ENCODE results near the gene PUM2. TPM values are rescaled to one million over a fixed set of nuclear protein-coding genes. Genes with fewer than 3 reads are reported as not detected.

PUM2 gene
- polyA plus RNA-seq, 1 of the 3 experiments (the other 2 are of a cell fraction), result 19.7 TPM

DNA sequence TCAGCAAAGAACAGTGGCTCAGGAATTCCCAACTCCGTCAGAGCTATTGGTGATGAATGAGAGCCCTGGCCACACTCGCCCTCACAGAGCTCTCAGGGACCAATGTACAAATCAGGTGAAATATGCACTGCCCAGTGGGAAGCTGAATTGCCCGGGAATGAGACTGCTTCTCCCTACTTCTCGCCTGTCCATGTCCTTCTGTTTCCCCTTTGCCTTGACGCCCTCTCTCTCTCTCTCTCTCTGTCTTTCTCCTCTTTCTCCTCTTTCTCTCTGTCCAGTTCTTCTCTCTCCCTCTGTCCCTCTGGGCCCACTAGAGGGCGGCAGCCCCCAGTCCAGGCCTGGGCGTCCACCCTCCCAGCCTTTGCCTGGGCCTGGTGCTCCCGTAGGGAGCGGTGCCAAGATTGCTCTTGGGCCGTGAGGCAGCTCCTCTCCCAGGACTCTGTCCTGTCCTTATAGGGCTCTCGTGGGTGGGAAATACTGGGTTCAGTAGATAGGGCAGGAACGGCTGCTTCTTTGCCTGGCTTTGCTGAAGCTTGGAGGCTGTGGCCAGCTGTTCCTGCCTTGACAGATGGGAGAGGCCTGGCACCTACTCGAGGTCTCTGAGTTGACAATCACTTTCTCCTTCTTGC is 28.4 kb upstream of the PUM2 start:
- DNase-seq, result peak; percentile 93
- POLR2A ChIA-PET, result interaction anchor here (0.6 to 5.2 kb wide), 5 partner anchors 28 to 69 kb away, joined by 3 to 35 read pairs (median 3); partner anchors contain the start of gene RHOB
- no peak overlapping the region for H3K4me2 ChIP-seq

More for the DNA sequence above, 28.4 kb upstream of the PUM2 start:
- CTCF ChIA-PET, result interaction anchor here (0.6 to 16.2 kb wide), 66 partner anchors 9 to 584 kb away, joined by 3 to 176 read pairs (median 5); partner anchors contain the start of genes HS1BP3, RHOB and SDC1
- H3K27me3 ChIP-seq (ENCODE audit: insufficient read depth), result no peaks in the 10 kb centered on the region; the same call in 1 of the 2 replicates
- H3F3A ChIP-seq (replicated peaks; ENCODE audit: insufficient read depth), result no peaks in the 10 kb centered on the region
- no peaks in the 10 kb centered on the region for H3K79me2 ChIP-seq (ENCODE audit: insufficient read depth)
- H2AFZ ChIP-seq (ENCODE audit: low read depth), result peak overlapping the region; percentile 29; the same call in 1 of the 2 replicates
- H3K4me1 ChIP-seq (ENCODE audit: control insufficient read depth in 1 of 2, insufficient read depth in 2 of 2, low read depth in 1 of 2, low read length in 1 of 2), result peaks cover 0 to 16% of the 10 kb centered on the region in 2 experiments; a peak in 1 of 4 replicates
- H3K36me3 ChIP-seq (replicated peaks in 1 of 2; ENCODE audit: control insufficient read depth in 1 of 2, insufficient read depth in 2 of 2, low read length in 1 of 2), result no peaks in the 10 kb centered on the region
- no peaks in the 10 kb centered on the region for H3K9me3 ChIP-seq
- no peaks in the 10 kb centered on the region for H4K20me1 ChIP-seq (ENCODE audit: insufficient read depth)
- H3K9me2 ChIP-seq, result no peaks in the 10 kb centered on the region
- H3K9ac ChIP-seq, result no peak overlapping the region
- no peak for TF ChIP-seq GATA2 (CRISPR knock-in tag; IDR thresholded peaks at IDR 0.05)
- TF ChIP-seq TCF12 (IDR thresholded peaks at IDR 0.05), result peak; percentile 25; the same call in 1 of the 2 replicates
- TF ChIP-seq ELF1 (IDR thresholded peaks at IDR 0.05), result no peak
- no peak for TF ChIP-seq TAF1 (IDR thresholded peaks at IDR 0.05; ENCODE audit: borderline replicate concordance, low read depth, low read length)
- TF ChIP-seq MXI1 (IDR thresholded peaks at IDR 0.05; ENCODE audit: low read depth, low read length), result peak; percentile 60; the same call in 1 of the 2 replicates
- TF ChIP-seq SMC3 (IDR thresholded peaks at IDR 0.05; ENCODE audit: low read depth, low read length), result peak; percentile 86
- TF ChIP-seq RXRA (IDR thresholded peaks at IDR 0.05; ENCODE audit: borderline replicate concordance, low read depth), result no peak
- TF ChIP-seq NFIC (IDR thresholded peaks at IDR 0.05; ENCODE audit: borderline replicate concordance), result peak; percentile 87
- TF ChIP-seq, protein P1, sequence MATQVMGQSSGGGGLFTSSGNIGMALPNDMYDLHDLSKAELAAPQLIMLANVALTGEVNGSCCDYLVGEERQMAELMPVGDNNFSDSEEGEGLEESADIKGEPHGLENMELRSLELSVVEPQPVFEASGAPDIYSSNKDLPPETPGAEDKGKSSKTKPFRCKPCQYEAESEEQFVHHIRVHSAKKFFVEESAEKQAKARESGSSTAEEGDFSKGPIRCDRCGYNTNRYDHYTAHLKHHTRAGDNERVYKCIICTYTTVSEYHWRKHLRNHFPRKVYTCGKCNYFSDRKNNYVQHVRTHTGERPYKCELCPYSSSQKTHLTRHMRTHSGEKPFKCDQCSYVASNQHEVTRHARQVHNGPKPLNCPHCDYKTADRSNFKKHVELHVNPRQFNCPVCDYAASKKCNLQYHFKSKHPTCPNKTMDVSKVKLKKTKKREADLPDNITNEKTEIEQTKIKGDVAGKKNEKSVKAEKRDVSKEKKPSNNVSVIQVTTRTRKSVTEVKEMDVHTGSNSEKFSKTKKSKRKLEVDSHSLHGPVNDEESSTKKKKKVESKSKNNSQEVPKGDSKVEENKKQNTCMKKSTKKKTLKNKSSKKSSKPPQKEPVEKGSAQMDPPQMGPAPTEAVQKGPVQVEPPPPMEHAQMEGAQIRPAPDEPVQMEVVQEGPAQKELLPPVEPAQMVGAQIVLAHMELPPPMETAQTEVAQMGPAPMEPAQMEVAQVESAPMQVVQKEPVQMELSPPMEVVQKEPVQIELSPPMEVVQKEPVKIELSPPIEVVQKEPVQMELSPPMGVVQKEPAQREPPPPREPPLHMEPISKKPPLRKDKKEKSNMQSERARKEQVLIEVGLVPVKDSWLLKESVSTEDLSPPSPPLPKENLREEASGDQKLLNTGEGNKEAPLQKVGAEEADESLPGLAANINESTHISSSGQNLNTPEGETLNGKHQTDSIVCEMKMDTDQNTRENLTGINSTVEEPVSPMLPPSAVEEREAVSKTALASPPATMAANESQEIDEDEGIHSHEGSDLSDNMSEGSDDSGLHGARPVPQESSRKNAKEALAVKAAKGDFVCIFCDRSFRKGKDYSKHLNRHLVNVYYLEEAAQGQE (IDR thresholded peaks at IDR 0.05; ENCODE audit: low read depth, low read length), result 0 out of 2 replicates have a peak, but pooled peaks have one; percentile 33
- TF ChIP-seq, protein P2, sequence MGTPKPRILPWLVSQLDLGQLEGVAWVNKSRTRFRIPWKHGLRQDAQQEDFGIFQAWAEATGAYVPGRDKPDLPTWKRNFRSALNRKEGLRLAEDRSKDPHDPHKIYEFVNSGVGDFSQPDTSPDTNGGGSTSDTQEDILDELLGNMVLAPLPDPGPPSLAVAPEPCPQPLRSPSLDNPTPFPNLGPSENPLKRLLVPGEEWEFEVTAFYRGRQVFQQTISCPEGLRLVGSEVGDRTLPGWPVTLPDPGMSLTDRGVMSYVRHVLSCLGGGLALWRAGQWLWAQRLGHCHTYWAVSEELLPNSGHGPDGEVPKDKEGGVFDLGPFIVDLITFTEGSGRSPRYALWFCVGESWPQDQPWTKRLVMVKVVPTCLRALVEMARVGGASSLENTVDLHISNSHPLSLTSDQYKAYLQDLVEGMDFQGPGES (IDR thresholded peaks at IDR 0.05; ENCODE audit: low read depth, low read length), result no peak
- TF ChIP-seq, protein P3, sequence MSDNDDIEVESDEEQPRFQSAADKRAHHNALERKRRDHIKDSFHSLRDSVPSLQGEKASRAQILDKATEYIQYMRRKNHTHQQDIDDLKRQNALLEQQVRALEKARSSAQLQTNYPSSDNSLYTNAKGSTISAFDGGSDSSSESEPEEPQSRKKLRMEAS (IDR thresholded peaks at IDR 0.05; ENCODE audit: low read depth), result no peak
- peak; percentile 71 for TF ChIP-seq CHD2 (IDR thresholded peaks at IDR 0.05; ENCODE audit: low read length, partially characterized antibody)
- no peak for TF ChIP-seq POLR2AphosphoS5 (IDR thresholded peaks at IDR 0.05; ENCODE audit: low read depth, low read length)
- peak; percentile 95 for TF ChIP-seq RAD21 (IDR thresholded peaks at IDR 0.05; ENCODE audit: low read length)
- peak; percentile 57; the same call in 1 of the 2 replicates for TF ChIP-seq RFX5 (IDR thresholded peaks at IDR 0.05; ENCODE audit: low read length)
- TF ChIP-seq GABPA (IDR thresholded peaks at IDR 0.05; ENCODE audit: low read depth), result no peak
- no peak for TF ChIP-seq FOSL2 (IDR thresholded peaks at IDR 0.05; ENCODE audit: borderline replicate concordance, low read depth)
- TF ChIP-seq SIN3A (IDR thresholded peaks at IDR 0.05; ENCODE audit: borderline replicate concordance, low read depth, low read length), result no peak
- TF ChIP-seq, protein P4, sequence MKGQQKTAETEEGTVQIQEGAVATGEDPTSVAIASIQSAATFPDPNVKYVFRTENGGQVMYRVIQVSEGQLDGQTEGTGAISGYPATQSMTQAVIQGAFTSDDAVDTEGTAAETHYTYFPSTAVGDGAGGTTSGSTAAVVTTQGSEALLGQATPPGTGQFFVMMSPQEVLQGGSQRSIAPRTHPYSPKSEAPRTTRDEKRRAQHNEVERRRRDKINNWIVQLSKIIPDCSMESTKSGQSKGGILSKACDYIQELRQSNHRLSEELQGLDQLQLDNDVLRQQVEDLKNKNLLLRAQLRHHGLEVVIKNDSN (IDR thresholded peaks at IDR 0.05; ENCODE audit: borderline replicate concordance, low read depth), result no peak
- TF ChIP-seq YY1 (IDR thresholded peaks at IDR 0.05; ENCODE audit: low read depth), result no peak
- peak; percentile 52 for TF ChIP-seq RCOR1 (IDR thresholded peaks at IDR 0.05; ENCODE audit: low read length)
- TF ChIP-seq FOXM1 (IDR thresholded peaks at IDR 0.05; ENCODE audit: low read depth), result no peak
- TF ChIP-seq, protein P5, sequence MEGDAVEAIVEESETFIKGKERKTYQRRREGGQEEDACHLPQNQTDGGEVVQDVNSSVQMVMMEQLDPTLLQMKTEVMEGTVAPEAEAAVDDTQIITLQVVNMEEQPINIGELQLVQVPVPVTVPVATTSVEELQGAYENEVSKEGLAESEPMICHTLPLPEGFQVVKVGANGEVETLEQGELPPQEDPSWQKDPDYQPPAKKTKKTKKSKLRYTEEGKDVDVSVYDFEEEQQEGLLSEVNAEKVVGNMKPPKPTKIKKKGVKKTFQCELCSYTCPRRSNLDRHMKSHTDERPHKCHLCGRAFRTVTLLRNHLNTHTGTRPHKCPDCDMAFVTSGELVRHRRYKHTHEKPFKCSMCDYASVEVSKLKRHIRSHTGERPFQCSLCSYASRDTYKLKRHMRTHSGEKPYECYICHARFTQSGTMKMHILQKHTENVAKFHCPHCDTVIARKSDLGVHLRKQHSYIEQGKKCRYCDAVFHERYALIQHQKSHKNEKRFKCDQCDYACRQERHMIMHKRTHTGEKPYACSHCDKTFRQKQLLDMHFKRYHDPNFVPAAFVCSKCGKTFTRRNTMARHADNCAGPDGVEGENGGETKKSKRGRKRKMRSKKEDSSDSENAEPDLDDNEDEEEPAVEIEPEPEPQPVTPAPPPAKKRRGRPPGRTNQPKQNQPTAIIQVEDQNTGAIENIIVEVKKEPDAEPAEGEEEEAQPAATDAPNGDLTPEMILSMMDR (IDR thresholded peaks at IDR 0.05), result peak; percentile 97
- WGBS (ENCODE audit: low lambda C conversion rate), result 34% methylated on average over 13 of the region's 13 CpGs
- H3K27ac ChIP-seq (ENCODE audit: low read depth in 2 of 2, low read length in 1 of 2), result peak overlapping the region in 1 of 2 experiments; percentile 11; a peak in 1 of 4 replicates
- no peak overlapping the region for H3K4me3 ChIP-seq (ENCODE audit: low read depth in 2 of 2, low read length in 1 of 2)

Data from SK-N-SH (cell line).